GM10266 (cell line): ENCODE measurements around the gene RFTN1.
A peak's percentile ranks its signal among the peaks of the same experiment; 100 is the strongest.

Experiments
- DNase-seq: peaks from one replicate; pipeline ENCODE4 v3.0.0; 2012; ENCODE audit errors: extremely low spot score
- TF ChIP-seq, protein P1 (sequence below): IDR thresholded peaks from 2 replicates; pipeline ENCODE4 v1.5.1; 2012; ENCODE audit warnings: mild to moderate bottlenecking, low read depth; ENCODE audit not compliant: control insufficient read depth, insufficient read depth; ENCODE audit errors: missing control alignments

The RFTN1 gene

DNA sequence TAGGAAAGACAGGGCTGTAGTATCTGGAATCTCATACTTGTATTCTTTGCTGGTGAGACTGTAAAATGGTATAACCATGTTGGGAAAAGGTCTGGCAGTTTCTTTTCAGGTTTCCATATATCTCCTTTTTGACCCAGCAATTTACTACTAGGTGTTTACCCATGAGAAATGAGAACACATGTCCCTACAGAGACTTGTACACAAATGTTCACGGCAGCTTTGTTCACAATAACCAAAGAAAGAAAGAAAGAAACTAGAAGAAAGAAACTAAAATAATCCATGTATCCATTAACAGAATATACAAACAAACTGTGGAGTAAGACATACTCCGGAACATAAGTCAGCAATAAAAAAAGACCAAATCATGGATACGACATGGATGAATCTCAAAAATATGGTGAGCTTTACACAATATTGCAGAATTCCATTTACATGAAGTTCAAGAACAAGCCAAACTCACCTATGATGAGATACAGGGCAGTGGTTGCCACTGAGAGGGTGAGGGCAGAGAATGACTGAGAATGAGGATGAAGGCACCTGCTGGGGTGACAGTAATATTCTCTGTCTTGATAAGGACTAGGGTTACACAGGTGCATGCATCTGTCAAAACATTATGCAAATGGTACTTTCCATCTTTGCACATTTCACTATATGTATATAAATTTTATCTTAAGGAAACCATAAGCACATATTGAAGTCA lies 2.7 kb downstream of the RFTN1 start:
- TF ChIP-seq, protein P1, sequence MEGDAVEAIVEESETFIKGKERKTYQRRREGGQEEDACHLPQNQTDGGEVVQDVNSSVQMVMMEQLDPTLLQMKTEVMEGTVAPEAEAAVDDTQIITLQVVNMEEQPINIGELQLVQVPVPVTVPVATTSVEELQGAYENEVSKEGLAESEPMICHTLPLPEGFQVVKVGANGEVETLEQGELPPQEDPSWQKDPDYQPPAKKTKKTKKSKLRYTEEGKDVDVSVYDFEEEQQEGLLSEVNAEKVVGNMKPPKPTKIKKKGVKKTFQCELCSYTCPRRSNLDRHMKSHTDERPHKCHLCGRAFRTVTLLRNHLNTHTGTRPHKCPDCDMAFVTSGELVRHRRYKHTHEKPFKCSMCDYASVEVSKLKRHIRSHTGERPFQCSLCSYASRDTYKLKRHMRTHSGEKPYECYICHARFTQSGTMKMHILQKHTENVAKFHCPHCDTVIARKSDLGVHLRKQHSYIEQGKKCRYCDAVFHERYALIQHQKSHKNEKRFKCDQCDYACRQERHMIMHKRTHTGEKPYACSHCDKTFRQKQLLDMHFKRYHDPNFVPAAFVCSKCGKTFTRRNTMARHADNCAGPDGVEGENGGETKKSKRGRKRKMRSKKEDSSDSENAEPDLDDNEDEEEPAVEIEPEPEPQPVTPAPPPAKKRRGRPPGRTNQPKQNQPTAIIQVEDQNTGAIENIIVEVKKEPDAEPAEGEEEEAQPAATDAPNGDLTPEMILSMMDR, result no peak
- no peak for DNase-seq

DNA sequence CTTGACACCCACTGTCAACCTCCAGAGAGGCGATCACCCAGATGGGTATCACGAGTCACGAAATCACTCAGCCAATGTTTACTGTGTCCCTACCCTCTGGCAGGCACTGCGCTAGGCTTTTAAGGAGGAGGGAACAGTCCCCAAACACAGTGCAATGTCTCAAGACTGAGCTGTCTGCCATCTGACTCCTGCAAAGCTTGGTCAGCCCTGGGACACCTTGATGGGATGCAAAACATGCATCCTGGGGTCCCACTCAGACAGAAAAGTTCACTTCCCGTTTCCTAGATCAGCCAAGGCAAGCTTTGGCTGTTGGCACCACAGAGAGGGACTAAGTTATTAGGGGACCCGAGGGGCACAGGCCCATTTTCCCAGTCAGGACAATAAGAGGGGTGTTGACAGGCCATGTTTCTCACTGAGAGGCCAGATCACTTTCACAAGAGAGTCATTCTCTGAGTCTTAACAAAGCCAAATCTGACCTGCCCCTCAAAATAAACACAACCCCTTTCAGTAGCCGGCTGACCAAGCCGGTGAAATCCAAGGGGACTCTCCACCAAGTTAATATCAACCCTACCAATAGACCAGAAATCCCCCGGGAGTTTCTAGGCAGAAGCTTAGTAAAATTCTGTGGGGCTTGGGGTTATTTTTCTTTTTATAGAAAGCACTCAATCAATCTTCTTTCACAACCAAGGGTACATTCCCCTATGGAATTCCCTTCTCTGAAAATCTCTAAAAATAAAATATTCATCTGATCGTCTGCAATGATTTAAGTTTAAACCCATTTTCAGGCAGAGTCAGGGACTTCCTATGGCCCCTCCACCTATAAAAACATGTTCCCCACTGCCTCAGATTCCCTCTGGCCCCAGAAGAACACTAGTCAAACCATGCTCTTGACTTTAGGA lies 3.5 kb downstream of the RFTN1 start:
- TF ChIP-seq, protein P1, result no peak
- peak; percentile 36 for DNase-seq

DNA sequence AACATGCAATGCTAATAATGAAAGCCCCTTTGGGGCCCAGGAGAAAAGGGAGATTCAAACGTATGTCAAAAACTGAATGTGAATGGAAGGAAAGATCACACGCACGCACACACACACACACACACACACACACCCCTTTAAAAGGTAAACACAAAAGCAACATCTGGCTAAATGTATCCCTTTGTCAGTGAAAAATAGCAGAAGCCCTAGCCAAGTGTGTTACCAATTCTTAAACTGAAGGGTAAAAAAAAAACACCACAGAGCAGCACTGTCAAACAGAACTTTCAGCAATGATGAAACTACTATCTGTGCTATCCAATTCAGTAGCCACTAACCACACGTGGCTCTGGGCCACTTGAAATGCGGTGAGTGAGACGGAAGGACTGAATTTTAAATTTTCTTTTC lies 4.9 kb downstream of the RFTN1 start:
- DNase-seq, result peak; percentile 27
- TF ChIP-seq, protein P1, result no peak

DNA sequence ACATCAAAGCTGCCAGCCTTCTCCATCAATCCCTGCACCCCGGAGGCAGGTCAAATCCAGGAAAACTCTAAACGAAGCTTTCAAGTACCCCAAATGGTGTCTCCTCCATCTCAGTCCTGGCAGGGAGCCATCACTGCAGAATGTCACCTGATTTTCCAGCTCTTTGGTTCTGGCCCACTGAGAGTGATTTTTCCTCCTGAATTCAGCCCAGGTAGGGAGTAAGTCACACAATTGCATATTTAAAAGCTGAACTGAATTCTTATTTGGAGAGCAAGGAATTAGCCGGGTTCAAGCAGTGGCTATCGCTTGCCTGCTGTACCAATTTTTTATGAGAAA lies 5.3 kb downstream of the RFTN1 start:
- TF ChIP-seq, protein P1, result no peak
- no peak for DNase-seq

DNA sequence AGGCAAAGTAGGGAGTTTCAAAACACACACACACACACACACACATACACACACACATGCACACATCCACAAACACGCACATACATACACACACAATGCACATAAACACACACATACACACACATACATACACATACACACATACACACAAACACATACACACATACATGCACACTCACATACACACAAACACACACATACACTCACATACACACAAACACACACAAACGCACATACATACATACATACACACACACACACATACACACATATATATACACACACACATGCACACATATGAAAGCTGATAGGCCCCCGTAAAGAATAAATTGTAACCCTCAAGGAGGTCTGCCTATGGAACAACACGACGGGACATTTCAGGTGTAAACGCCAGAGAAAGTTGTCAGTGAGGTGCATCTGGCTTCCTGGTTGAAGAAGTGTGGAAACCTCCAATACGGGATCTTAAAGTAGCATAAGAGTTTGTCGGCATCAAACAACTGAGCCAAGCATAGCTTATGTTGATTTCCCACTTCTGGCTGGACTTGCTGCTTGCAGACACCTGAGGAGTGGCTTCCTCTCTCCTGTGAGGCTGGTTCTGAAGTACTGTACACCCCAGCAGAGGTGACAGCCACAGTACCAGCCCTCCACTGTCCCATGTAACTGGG lies 5.8 kb downstream of the RFTN1 start:
- no peak for DNase-seq
- TF ChIP-seq, protein P1, result no peak

DNA sequence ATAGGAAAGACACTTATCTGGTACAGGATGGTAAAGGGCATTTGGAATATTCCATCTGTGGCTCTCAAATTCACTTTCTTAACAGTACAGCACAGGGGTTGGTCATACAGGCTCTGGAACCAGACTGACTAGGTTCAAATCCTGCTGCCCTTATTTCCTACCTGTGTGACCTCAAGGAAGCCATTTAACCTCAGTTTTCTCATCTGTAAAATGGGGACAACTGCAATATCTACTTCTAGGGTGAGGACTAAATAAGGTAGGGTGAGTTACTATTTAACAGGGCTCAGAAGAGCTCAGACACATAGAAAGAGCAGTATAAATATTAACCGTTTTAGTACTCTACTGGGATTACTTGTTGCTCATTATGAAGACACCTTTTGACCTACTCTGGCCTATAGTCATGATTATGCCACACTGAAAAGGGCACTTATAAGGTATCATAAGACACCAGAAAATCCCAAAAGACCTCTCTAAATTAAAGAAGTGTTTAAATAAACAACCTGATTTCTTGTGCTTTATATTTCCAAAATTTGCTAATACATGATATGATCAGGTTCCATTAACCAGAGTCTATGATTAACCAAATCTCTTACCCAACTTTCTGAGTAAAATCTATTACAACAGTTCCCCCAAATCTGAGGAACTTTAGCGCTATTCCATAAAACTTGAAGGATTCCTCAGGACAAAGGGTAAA lies 6.5 kb downstream of the RFTN1 start:
- DNase-seq, result no peak
- TF ChIP-seq, protein P1, result no peak
